ENCODE measurements around the gene MYL6. TPM values are rescaled to one million over a fixed set of nuclear protein-coding genes. Genes with fewer than 3 reads are reported as not detected.

MYL6 gene
- total and polyA plus RNA-seq, 4 donors: 1,471 to 3,593 (median 2,197) TPM

- H3K9ac ChIP-seq (ENCODE audit: insufficient read depth in 1 of 2, low read length in 2 of 2): no peak overlapping the region
- no peak for TF ChIP-seq CTCF (IDR thresholded peaks at IDR 0.05; ENCODE audit: control extremely low read depth, extremely low read depth)
- WGBS, 2 donors: 68 to 73% methylated on average over 11 of the region's 11 CpGs
- H3K27ac ChIP-seq (ENCODE audit: low read depth in 1 of 2, low read length in 1 of 2): peak overlapping the region in 1 of 2 donors; percentile 13
- H3K27me3 ChIP-seq (ENCODE audit: control insufficient read depth in 3 of 3, insufficient read depth in 3 of 3, low read length in 2 of 3): no peaks in the 10 kb centered on the region
- no peaks in the 10 kb centered on the region for H3K9me3 ChIP-seq (ENCODE audit: control insufficient read depth in 4 of 4, insufficient read depth in 3 of 4, low read length in 3 of 4)
- peaks cover 14 to 67% (median 57%) of the 10 kb centered on the region in 4 donors for H3K36me3 ChIP-seq (ENCODE audit: control insufficient read depth in 4 of 4, insufficient read depth in 4 of 4, low read length in 4 of 4)
- no peak for ATAC-seq (ENCODE audit: insufficient read depth, low FRiP score)
- no peak for DNase-seq
- peaks cover 0 to 18% (median 15%) of the 10 kb centered on the region in 5 donors for H3K4me1 ChIP-seq (ENCODE audit: control insufficient read depth in 5 of 5, insufficient read depth in 5 of 5, low read length in 5 of 5)
- no peak overlapping the region for H3K4me3 ChIP-seq
Measured at GRCh38 chr12:56162468-56163290, 4.5 kb downstream of the MYL6 start.

DNA sequence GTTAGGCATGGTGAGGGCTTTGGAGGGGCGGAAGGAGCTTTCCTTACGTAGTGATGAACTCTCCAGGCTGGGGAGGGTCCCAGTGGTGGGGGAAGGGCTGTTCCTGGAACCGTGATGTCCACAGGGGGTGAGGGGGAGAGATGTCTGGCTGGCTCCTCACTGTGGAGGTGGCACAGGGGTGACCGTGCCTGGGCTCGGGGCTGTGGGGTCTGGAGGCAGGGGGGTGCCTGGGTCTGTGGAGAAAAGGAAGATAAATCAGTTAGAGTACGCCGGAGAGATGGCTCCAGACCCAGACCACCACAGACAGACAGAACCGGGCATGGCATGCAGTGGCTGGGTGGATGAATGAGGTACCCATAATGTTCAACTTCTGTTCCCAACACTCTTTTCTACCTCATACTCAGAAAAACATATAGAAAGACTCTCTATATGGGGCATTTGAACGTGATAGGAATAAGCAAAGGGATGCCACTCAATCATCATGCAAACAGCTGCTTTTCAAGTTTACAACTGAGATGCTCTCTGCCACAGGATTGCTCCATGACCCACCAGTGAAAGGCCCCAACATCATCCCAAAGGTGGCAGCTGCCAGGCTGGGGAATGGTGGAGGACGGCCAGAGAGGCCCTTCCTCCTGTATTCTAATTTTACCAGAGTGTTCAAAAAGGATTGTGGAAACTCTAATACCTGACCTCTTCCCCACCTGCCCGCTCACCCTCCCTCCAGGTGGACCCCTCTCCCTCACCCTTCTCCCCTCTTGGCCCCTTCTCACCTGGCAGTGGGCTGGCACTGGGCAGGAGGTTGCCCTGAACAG lies 5.6 kb downstream of the MYL6 start:
- Histone ChIP-seq H3K27me3 (ENCODE audit: control insufficient read depth in 3 of 3, insufficient read depth in 3 of 3, low read length in 2 of 3) (no peaks in the 10 kb centered on the region), H3K4me1 (ENCODE audit: control insufficient read depth in 5 of 5, insufficient read depth in 5 of 5, low read length in 5 of 5) (peaks cover 0 to 18% (median 15%) of the 10 kb centered on the region in 5 donors), H3K27ac (ENCODE audit: low read depth in 1 of 2, low read length in 1 of 2) (no peak overlapping the region), H3K4me3 (no peak overlapping the region), H3K36me3 (ENCODE audit: control insufficient read depth in 4 of 4, insufficient read depth in 4 of 4, low read length in 4 of 4) (peaks cover 17 to 66% (median 64%) of the 10 kb centered on the region in 4 donors), H3K9me3 (ENCODE audit: control insufficient read depth in 4 of 4, insufficient read depth in 3 of 4, low read length in 3 of 4) (no peaks in the 10 kb centered on the region), H3K9ac (ENCODE audit: insufficient read depth in 1 of 2, low read length in 2 of 2) (no peak overlapping the region)
- DNase-seq: no peak
- TF ChIP-seq CTCF (IDR thresholded peaks at IDR 0.05; ENCODE audit: control extremely low read depth, extremely low read depth): no peak
- no peak for ATAC-seq (ENCODE audit: insufficient read depth, low FRiP score)
- 72 to 81% methylated on average over 11 of the region's 11 CpGs for WGBS, 2 donors

- no peak for DNase-seq
- TF ChIP-seq CTCF (IDR thresholded peaks at IDR 0.05; ENCODE audit: control extremely low read depth, extremely low read depth): no peak
- no peaks in the 10 kb centered on the region for H3K27me3 ChIP-seq (ENCODE audit: control insufficient read depth in 3 of 3, insufficient read depth in 3 of 3, low read length in 2 of 3)
- H3K9ac ChIP-seq (ENCODE audit: insufficient read depth in 1 of 2, low read length in 2 of 2): no peak overlapping the region
- H3K9me3 ChIP-seq (ENCODE audit: control insufficient read depth in 4 of 4, insufficient read depth in 3 of 4, low read length in 3 of 4): no peaks in the 10 kb centered on the region
- WGBS, 2 donors: 94 to 95% methylated on average over 17 of the region's 17 CpGs
- H3K4me1 ChIP-seq (ENCODE audit: control insufficient read depth in 5 of 5, insufficient read depth in 5 of 5, low read length in 5 of 5): peaks cover 0 to 17% (median 13%) of the 10 kb centered on the region in 5 donors
- no peak overlapping the region for H3K4me3 ChIP-seq
- no peak for ATAC-seq (ENCODE audit: insufficient read depth, low FRiP score)
- no peak overlapping the region for H3K27ac ChIP-seq (ENCODE audit: low read depth in 1 of 2, low read length in 1 of 2)
- H3K36me3 ChIP-seq (ENCODE audit: control insufficient read depth in 4 of 4, insufficient read depth in 4 of 4, low read length in 4 of 4): peaks cover 17 to 68% (median 62%) of the 10 kb centered on the region in 4 donors
Measured at GRCh38 chr12:56164345-56164729, 6.2 kb downstream of the MYL6 start.
